ENCODE results near the gene FAM186B.

- no peak for TF ChIP-seq CTCF (IDR thresholded peaks at IDR 0.05 in 2 of 3, conservative IDR thresholded peaks at IDR 0.05 in 1 of 3; ENCODE audit: borderline replicate concordance in 1 of 3, insufficient read depth in 1 of 3, low read depth in 2 of 3, low read length in 2 of 3)
- no peak for TF ChIP-seq POLR2A (IDR thresholded peaks at IDR 0.05; ENCODE audit: borderline replicate concordance, extremely low read depth, insufficient read depth, insufficient read length)
- TF ChIP-seq EZH2 (IDR thresholded peaks at IDR 0.05): no peak
- no peak for TF ChIP-seq RAD21 (IDR thresholded peaks at IDR 0.05; ENCODE audit: low read depth)
- TF ChIP-seq ZBTB33 (IDR thresholded peaks at IDR 0.05; ENCODE audit: extremely low read depth, insufficient replicate concordance, low read length): no peak
- TF ChIP-seq EGR1 (IDR thresholded peaks at IDR 0.05; ENCODE audit: low read depth): no peak
- no peak for TF ChIP-seq ZFX (IDR thresholded peaks at IDR 0.05)
- no peak for TF ChIP-seq POLR2AphosphoS5 (IDR thresholded peaks at IDR 0.05; ENCODE audit: low read depth, low read length)
- no peak for TF ChIP-seq EZH2phosphoT487 (IDR thresholded peaks at IDR 0.05; ENCODE audit: borderline replicate concordance)
- no peak for TF ChIP-seq YY1 (IDR thresholded peaks at IDR 0.05; ENCODE audit: extremely low read depth, insufficient replicate concordance, low read depth, low read length)
- TF ChIP-seq ZNF274 (IDR thresholded peaks at IDR 0.05; ENCODE audit: low read depth, low read length): no peak
Observed at GRCh38 chr12:49560695-49561094, 44.7 kb downstream of the FAM186B start.
